ENCODE measurements around the gene ACOT9.

GRCh38 chrX:23670528-23670927 is 72.5 kb downstream of the ACOT9 start:
- TF ChIP-seq CTCF (IDR thresholded peaks at IDR 0.05; ENCODE audit: poor library complexity, severe bottlenecking), result no peak
- no peak for TF ChIP-seq EZH2 (IDR thresholded peaks at IDR 0.05; ENCODE audit: borderline replicate concordance, insufficient read depth, low read length, poor library complexity, severe bottlenecking)
- TF ChIP-seq MXI1 (conservative IDR thresholded peaks at IDR 0.05; ENCODE audit: poor library complexity, severe bottlenecking), result no peak
